ENCODE data around the gene CTNNB1. TPM values are rescaled to one million over a fixed set of nuclear protein-coding genes. Genes with fewer than 3 reads are reported as not detected.
A peak's percentile ranks its signal among the peaks of the same experiment; 100 is the strongest.

The CTNNB1 gene
- polyA plus RNA-seq, 2 of the 4 experiments (the other 2 are of a cell fraction) = 147 to 242 TPM

DNA sequence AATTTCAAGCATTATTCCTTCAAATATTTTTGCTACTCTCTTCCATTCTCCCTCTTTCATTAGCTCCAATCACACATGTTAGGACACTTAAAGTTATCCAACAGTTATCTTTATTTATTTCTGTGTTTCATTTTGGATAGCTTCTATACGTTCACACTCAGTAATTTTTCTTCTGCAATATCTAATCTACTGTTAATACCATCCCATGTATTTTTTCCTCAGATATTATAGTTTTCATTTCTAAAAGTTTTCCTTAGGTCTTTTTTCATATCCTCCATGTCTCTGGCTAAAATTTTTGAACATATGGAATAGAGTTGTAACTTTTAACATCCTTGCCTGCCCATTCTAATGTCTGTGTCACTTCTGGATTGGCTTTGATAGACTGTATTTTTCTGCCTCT lies 73.4 kb downstream of the CTNNB1 start:
- FAIRE-seq (no peak), ATAC-seq (no peak), DNase-seq (ENCODE audit: low read depth in 1 of 2, low spot score in 1 of 2) (no peak)
- 88% methylated on average over 1 of the region's 1 CpG for WGBS (ENCODE audit: missing lambda C conversion rate)
- Histone ChIP-seq H3K4me2 (no peak overlapping the region), H3K9me3 (peaks cover 15% of the 10 kb centered on the region), H3K4me3 (no peak overlapping the region), H3K4me1 (peaks cover 36% of the 10 kb centered on the region), H3K27ac (no peak overlapping the region)
- CTCF ChIA-PET = interaction anchor here (1.0 kb wide), 1 partner anchor 332 kb away, joined by 3 read pairs; no protein-coding TSS in a partner anchor
- TF ChIP-seq CHD2 (IDR thresholded peaks at IDR 0.05; ENCODE audit: low read length, partially characterized antibody) = no peak
- TF ChIP-seq, protein P1, sequence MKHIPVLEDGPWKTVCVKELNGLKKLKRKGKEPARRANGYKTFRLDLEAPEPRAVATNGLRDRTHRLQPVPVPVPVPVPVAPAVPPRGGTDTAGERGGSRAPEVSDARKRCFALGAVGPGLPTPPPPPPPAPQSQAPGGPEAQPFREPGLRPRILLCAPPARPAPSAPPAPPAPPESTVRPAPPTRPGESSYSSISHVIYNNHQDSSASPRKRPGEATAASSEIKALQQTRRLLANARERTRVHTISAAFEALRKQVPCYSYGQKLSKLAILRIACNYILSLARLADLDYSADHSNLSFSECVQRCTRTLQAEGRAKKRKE (CRISPR knock-in tag; IDR thresholded peaks at IDR 0.05; ENCODE audit: low read depth) = no peak
- TF ChIP-seq PHF8 (IDR thresholded peaks at IDR 0.05; ENCODE audit: borderline replicate concordance, low read depth) = no peak
- TF ChIP-seq TP53 (CRISPR knock-in tag; IDR thresholded peaks at IDR 0.05) = no peak
- TF ChIP-seq, protein P2, sequence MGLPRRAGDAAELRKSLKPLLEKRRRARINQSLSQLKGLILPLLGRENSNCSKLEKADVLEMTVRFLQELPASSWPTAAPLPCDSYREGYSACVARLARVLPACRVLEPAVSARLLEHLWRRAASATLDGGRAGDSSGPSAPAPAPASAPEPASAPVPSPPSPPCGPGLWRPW (IDR thresholded peaks at IDR 0.05) = no peak
- no peak for TF ChIP-seq RCOR1 (IDR thresholded peaks at IDR 0.05; ENCODE audit: low read depth, low read length)
- TF ChIP-seq, protein P3, sequence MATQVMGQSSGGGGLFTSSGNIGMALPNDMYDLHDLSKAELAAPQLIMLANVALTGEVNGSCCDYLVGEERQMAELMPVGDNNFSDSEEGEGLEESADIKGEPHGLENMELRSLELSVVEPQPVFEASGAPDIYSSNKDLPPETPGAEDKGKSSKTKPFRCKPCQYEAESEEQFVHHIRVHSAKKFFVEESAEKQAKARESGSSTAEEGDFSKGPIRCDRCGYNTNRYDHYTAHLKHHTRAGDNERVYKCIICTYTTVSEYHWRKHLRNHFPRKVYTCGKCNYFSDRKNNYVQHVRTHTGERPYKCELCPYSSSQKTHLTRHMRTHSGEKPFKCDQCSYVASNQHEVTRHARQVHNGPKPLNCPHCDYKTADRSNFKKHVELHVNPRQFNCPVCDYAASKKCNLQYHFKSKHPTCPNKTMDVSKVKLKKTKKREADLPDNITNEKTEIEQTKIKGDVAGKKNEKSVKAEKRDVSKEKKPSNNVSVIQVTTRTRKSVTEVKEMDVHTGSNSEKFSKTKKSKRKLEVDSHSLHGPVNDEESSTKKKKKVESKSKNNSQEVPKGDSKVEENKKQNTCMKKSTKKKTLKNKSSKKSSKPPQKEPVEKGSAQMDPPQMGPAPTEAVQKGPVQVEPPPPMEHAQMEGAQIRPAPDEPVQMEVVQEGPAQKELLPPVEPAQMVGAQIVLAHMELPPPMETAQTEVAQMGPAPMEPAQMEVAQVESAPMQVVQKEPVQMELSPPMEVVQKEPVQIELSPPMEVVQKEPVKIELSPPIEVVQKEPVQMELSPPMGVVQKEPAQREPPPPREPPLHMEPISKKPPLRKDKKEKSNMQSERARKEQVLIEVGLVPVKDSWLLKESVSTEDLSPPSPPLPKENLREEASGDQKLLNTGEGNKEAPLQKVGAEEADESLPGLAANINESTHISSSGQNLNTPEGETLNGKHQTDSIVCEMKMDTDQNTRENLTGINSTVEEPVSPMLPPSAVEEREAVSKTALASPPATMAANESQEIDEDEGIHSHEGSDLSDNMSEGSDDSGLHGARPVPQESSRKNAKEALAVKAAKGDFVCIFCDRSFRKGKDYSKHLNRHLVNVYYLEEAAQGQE (IDR thresholded peaks at IDR 0.05) = no peak
- no peak for TF ChIP-seq MAZ (IDR thresholded peaks at IDR 0.05; ENCODE audit: borderline replicate concordance, low read depth, low read length)
- no peak for TF ChIP-seq KDM5A (IDR thresholded peaks at IDR 0.05)
- no peak for TF ChIP-seq EHF (CRISPR knock-in tag; IDR thresholded peaks at IDR 0.05)
- TF ChIP-seq, protein P4, sequence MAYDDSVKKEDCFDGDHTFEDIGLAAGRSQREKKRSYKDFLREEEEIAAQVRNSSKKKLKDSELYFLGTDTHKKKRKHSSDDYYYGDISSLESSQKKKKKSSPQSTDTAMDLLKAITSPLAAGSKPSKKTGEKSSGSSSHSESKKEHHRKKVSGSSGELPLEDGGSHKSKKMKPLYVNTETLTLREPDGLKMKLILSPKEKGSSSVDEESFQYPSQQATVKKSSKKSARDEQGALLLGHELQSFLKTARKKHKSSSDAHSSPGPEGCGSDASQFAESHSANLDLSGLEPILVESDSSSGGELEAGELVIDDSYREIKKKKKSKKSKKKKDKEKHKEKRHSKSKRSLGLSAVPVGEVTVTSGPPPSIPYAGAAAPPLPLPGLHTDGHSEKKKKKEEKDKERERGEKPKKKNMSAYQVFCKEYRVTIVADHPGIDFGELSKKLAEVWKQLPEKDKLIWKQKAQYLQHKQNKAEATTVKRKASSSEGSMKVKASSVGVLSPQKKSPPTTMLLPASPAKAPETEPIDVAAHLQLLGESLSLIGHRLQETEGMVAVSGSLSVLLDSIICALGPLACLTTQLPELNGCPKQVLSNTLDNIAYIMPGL (CRISPR knock-in tag; IDR thresholded peaks at IDR 0.05; ENCODE audit: borderline replicate concordance) = no peak
- TF ChIP-seq POLR2AphosphoS2 (conservative IDR thresholded peaks at IDR 0.05; ENCODE audit: low read length) = no peak
- POLR2A ChIA-PET = no interaction called here

DNA sequence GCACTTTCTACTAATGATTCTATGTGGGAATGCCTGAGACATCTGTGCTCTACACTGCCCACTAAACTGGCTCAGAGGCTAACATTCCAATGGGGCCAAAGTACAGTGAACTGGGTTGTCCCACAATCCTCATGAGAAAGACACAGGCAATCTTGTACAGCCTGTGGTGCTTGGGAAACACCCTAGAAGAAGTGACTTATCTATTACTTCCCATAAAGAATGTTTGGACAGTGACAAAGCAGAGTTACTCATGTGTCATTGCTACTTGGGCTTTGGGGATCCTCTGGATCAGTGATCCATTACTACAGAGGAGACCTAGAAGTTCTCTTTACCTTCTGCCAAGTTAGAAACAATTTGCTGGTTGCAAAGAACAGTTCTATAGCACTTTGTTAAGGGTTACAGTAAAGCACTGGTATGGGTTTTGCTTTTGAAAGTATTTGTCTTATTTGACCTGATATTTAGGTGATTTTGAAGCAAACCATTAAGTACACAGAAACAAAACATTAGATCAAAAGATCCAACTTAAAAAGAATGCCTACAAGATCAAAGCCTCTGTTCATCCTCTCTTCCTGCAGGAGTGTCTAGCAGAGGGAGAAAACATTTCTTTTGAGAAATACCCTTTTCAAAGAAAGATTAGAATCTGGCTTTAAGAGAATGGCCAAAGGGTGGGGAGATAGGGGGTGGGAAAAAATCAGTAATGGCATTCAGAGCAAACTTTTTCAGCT lies 75.8 kb downstream of the CTNNB1 start:
- CTCF ChIA-PET = no interaction called here
- no peak overlapping the region for H3K4me3 ChIP-seq
- POLR2A ChIA-PET = no interaction called here
- H3K9me3 ChIP-seq = peaks cover 15% of the 10 kb centered on the region
- no peak for FAIRE-seq
- H3K4me2 ChIP-seq = peak overlapping the region; percentile 65
- H3K27ac ChIP-seq = peak overlapping the region; percentile 72 to 76
- peaks cover 23% of the 10 kb centered on the region; the same call in 2 of the 3 replicates for H3K4me1 ChIP-seq
- DNase-seq (ENCODE audit: low read depth in 1 of 2, low spot score in 1 of 2) = peak; percentile 58 to 76
- peak; percentile 90 to 91 for ATAC-seq
- no peak for TF ChIP-seq KDM1A (IDR thresholded peaks at IDR 0.05; ENCODE audit: low read depth)
- no peak for TF ChIP-seq RARB (CRISPR knock-in tag; IDR thresholded peaks at IDR 0.05)
- TF ChIP-seq TFCP2L1 (CRISPR knock-in tag; IDR thresholded peaks at IDR 0.05) = no peak
- TF ChIP-seq CBX8 (IDR thresholded peaks at IDR 0.05) = no peak
- TF ChIP-seq, protein P4 (CRISPR knock-in tag; IDR thresholded peaks at IDR 0.05; ENCODE audit: borderline replicate concordance) = no peak
- TF ChIP-seq, protein P5, sequence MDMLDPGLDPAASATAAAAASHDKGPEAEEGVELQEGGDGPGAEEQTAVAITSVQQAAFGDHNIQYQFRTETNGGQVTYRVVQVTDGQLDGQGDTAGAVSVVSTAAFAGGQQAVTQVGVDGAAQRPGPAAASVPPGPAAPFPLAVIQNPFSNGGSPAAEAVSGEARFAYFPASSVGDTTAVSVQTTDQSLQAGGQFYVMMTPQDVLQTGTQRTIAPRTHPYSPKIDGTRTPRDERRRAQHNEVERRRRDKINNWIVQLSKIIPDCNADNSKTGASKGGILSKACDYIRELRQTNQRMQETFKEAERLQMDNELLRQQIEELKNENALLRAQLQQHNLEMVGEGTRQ (IDR thresholded peaks at IDR 0.05) = no peak
- TF ChIP-seq JUNB (IDR thresholded peaks at IDR 0.05) = peak; percentile 42; the same call in 1 of the 2 replicates
- TF ChIP-seq ZC3H11A (IDR thresholded peaks at IDR 0.05) = no peak
- TF ChIP-seq CBX2 (IDR thresholded peaks at IDR 0.05; ENCODE audit: borderline replicate concordance, low read depth) = no peak
- TF ChIP-seq NPAS2 (CRISPR knock-in tag; IDR thresholded peaks at IDR 0.05; ENCODE audit: borderline replicate concordance) = no peak
- no peak for TF ChIP-seq TP53 (CRISPR knock-in tag; IDR thresholded peaks at IDR 0.05)
- TF ChIP-seq, protein P6, sequence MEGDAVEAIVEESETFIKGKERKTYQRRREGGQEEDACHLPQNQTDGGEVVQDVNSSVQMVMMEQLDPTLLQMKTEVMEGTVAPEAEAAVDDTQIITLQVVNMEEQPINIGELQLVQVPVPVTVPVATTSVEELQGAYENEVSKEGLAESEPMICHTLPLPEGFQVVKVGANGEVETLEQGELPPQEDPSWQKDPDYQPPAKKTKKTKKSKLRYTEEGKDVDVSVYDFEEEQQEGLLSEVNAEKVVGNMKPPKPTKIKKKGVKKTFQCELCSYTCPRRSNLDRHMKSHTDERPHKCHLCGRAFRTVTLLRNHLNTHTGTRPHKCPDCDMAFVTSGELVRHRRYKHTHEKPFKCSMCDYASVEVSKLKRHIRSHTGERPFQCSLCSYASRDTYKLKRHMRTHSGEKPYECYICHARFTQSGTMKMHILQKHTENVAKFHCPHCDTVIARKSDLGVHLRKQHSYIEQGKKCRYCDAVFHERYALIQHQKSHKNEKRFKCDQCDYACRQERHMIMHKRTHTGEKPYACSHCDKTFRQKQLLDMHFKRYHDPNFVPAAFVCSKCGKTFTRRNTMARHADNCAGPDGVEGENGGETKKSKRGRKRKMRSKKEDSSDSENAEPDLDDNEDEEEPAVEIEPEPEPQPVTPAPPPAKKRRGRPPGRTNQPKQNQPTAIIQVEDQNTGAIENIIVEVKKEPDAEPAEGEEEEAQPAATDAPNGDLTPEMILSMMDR (IDR thresholded peaks at IDR 0.05) = no peak
- TF ChIP-seq RFX5 (IDR thresholded peaks at IDR 0.05) = no peak
- TF ChIP-seq ESRRA (IDR thresholded peaks at IDR 0.05; ENCODE audit: borderline replicate concordance, low read length) = no peak
- TF ChIP-seq, protein P7, sequence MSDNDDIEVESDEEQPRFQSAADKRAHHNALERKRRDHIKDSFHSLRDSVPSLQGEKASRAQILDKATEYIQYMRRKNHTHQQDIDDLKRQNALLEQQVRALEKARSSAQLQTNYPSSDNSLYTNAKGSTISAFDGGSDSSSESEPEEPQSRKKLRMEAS (IDR thresholded peaks at IDR 0.05) = no peak

Data from A549 (cell line).